Fibroblast of the conjunctiva (primary cell): ENCODE results near the gene SMLR1.
"Not testable (repeated sequence)": the region's sequence is repeated elsewhere in the genome, so short reads cannot be mapped to it uniquely, and the experiment has no call there.

Experiments
- DNase-seq: peaks from one replicate; pipeline ENCODE4 v3.0.0-alpha.2; 2010; ENCODE audit warnings: low read depth

The SMLR1 gene

GRCh38 chr6:130827247-130828149 is at the start of gene SMLR1:
Gene SMLR1 (plus strand): TSS chr6:130827406. CDS start chr6:130827414, 8 bp downstream.
- DNase-seq, result no peak

- peak; percentile 34 for DNase-seq
Measured at GRCh38 chr6:130778946-130779657, 48.1 kb upstream of the SMLR1 start.

- DNase-seq, result no peak
Measured at GRCh38 chr6:130779658-130780033, 47.6 kb upstream of the SMLR1 start.

GRCh38 chr6:130780122-130780521 is 47.1 kb upstream of the SMLR1 start:
- no peak for DNase-seq

- no peak for DNase-seq
Measured at GRCh38 chr6:130781557-130781956, 45.6 kb upstream of the SMLR1 start.

- DNase-seq, result no peak
Measured at GRCh38 chr6:130783416-130784107, 43.6 kb upstream of the SMLR1 start.

GRCh38 chr6:130787726-130788500 is 39.3 kb upstream of the SMLR1 start:
- DNase-seq, result no peak

- no peak for DNase-seq
Measured at GRCh38 chr6:130788954-130789353, 38.3 kb upstream of the SMLR1 start.

- no peak for DNase-seq
Measured at GRCh38 chr6:130794010-130794697, 33.1 kb upstream of the SMLR1 start.

- no peak for DNase-seq
Measured at GRCh38 chr6:130794738-130795137, 32.5 kb upstream of the SMLR1 start.

- peak; percentile 61 for DNase-seq
Measured at GRCh38 chr6:130796313-130796905, 30.8 kb upstream of the SMLR1 start.

- no peak for DNase-seq
Measured at GRCh38 chr6:130797061-130797460, 30.1 kb upstream of the SMLR1 start.

- DNase-seq, result not testable (repeated sequence)
Measured at GRCh38 chr6:130801368-130801767, 25.8 kb upstream of the SMLR1 start.

GRCh38 chr6:130810307-130811030 is 16.7 kb upstream of the SMLR1 start:
- DNase-seq, result no peak

GRCh38 chr6:130811932-130812331 is 15.3 kb upstream of the SMLR1 start:
- no peak for DNase-seq

- no peak for DNase-seq
Measured at GRCh38 chr6:130814506-130814905, 12.7 kb upstream of the SMLR1 start.

GRCh38 chr6:130815200-130816071 is 11.8 kb upstream of the SMLR1 start:
- DNase-seq, result no peak

- DNase-seq, result no peak
Measured at GRCh38 chr6:130822736-130823135, 4.5 kb upstream of the SMLR1 start.
